ENCODE measurements around the gene VAV1. TPM values are rescaled to one million over a fixed set of nuclear protein-coding genes. Genes with fewer than 3 reads are reported as not detected.

The VAV1 gene
- total RNA-seq, 1 experiment from 2014 or later, result not detected

- no TSS peak for BruUV-seq (replicated peaks)
- H3K27ac Mint-ChIP-seq (ENCODE audit: unreplicated experiment), result peak overlapping the region; percentile 99
These were observed 32.5 kb upstream of the VAV1 start for GRCh38 chr19:6739883-6740588.

DNA sequence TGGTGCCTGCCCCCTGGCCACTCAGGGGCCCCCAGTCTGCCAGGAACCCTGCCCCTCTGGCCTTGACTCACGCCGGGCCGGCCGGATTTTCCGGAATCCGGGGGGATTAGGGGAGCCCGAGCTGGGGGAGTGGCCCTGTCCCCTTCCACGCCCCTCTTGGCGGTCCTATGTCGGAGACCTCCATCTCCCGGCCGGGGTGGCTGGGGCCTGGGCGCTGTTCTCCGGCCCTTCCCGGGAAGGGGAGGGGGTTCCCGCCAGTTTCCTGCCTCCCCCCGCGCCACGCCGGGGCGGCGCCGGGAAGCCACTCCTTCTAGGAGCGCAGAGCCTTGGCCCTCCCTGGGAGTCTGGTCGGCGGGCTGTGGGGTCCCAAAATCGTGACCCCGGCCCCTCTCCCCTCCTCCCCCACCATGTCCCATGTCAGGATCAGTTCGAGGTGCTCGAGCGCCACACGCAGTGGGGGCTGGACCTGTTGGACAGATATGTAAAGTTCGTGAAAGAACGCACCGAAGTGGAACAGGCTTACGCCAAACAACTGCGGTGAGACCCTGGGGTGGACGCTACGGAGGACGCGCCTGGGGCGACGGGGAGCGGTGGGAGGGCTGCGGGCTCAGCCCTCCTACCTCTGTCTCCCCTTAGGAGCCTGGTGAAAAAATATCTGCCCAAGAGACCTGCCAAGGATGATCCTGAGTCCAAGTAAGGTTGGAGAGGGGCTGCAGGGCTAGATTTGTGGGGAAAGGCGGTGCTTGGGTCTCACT is 31.7 kb upstream of the VAV1 start:
- POLR2A ChIA-PET, result interaction anchor here (0.6 kb wide), 2 partner anchors 27 to 48 kb away, joined by 3 to 4 read pairs; partner anchors contain the start of gene SH2D3A
- no peak for TF ChIP-seq CTCF (IDR thresholded peaks at IDR 0.05; ENCODE audit: insufficient read depth in 1 of 2, low read depth in 1 of 2, low read length in 1 of 2, severe bottlenecking in 1 of 2, unreplicated experiment in 1 of 2)
- peaks cover 26% of the 10 kb centered on the region for H3K4me1 Mint-ChIP-seq (ENCODE audit: low read depth, unreplicated experiment)
- intact Hi-C loops (cut with micrococcal nuclease; ENCODE audit: unreplicated experiment), result no loop called here
- Histone ChIP-seq H3K4me3 (ENCODE audit: low read depth, low read length) (peak overlapping the region; percentile 95), H3K27me3 (replicated peaks; ENCODE audit: control insufficient read depth, insufficient read depth, low read length) (no peaks in the 10 kb centered on the region), H3K9me3 (no peaks in the 10 kb centered on the region), H3K4me1 (peaks cover 20% of the 10 kb centered on the region), H3K36me3 (ENCODE audit: control insufficient read depth, insufficient read depth, low read length) (peaks cover 10% of the 10 kb centered on the region)
- peak; percentile 72 to 84 for DNase-seq
- CTCF ChIA-PET, result interaction anchor here (1.1 kb wide), 1 partner anchor 12 kb away, joined by 3 read pairs; no protein-coding TSS in a partner anchor
- peaks cover 85% of the 10 kb centered on the region for H3K36me3 Mint-ChIP-seq (ENCODE audit: insufficient read depth, unreplicated experiment)
- H3K27me3 Mint-ChIP-seq (ENCODE audit: insufficient read depth, unreplicated experiment), result no peaks in the 10 kb centered on the region
- no peaks in the 10 kb centered on the region for H3K9me3 Mint-ChIP-seq (ENCODE audit: unreplicated experiment)
- H3K4me3 Mint-ChIP-seq (ENCODE audit: unreplicated experiment), result peak overlapping the region; percentile 78
- peak overlapping the region; percentile 99 for H3K27ac Mint-ChIP-seq (ENCODE audit: unreplicated experiment)
- no TSS peak for BruUV-seq (replicated peaks)

More at GRCh38 chr19:6739883-6740588, 32.5 kb upstream of the VAV1 start:
- no peaks in the 10 kb centered on the region for H3K27me3 Mint-ChIP-seq (ENCODE audit: insufficient read depth, unreplicated experiment)
- H3K4me3 ChIP-seq (ENCODE audit: low read depth, low read length), result peak overlapping the region; percentile 95
- H3K9me3 Mint-ChIP-seq (ENCODE audit: unreplicated experiment), result no peaks in the 10 kb centered on the region
- H3K4me3 Mint-ChIP-seq (ENCODE audit: unreplicated experiment), result peak overlapping the region; percentile 78
- ChIA-PET CTCF (interaction anchor here (1.1 kb wide), 1 partner anchor 13 kb away, joined by 3 read pairs; no protein-coding TSS in a partner anchor), POLR2A (interaction anchor here (0.6 to 1.0 kb wide), 2 partner anchors 13 to 49 kb away, joined by 4 to 11 read pairs; no protein-coding TSS in a partner anchor)
- H3K4me1 ChIP-seq, result peaks cover 20% of the 10 kb centered on the region
- no peak for TF ChIP-seq CTCF (IDR thresholded peaks at IDR 0.05; ENCODE audit: insufficient read depth in 1 of 2, low read depth in 1 of 2, low read length in 1 of 2, severe bottlenecking in 1 of 2, unreplicated experiment in 1 of 2)
- peaks cover 78% of the 10 kb centered on the region for H3K36me3 Mint-ChIP-seq (ENCODE audit: insufficient read depth, unreplicated experiment)
- H3K36me3 ChIP-seq (ENCODE audit: control insufficient read depth, insufficient read depth, low read length), result peaks cover 10% of the 10 kb centered on the region
- H3K9me3 ChIP-seq, result no peaks in the 10 kb centered on the region
- H3K27me3 ChIP-seq (replicated peaks; ENCODE audit: control insufficient read depth, insufficient read depth, low read length), result no peaks in the 10 kb centered on the region
- H3K4me1 Mint-ChIP-seq (ENCODE audit: low read depth, unreplicated experiment), result peaks cover 26% of the 10 kb centered on the region
- intact Hi-C loops (cut with micrococcal nuclease; ENCODE audit: unreplicated experiment), result no loop called here
- DNase-seq, result peak in 1 of 2 experiments; percentile 47

DNA sequence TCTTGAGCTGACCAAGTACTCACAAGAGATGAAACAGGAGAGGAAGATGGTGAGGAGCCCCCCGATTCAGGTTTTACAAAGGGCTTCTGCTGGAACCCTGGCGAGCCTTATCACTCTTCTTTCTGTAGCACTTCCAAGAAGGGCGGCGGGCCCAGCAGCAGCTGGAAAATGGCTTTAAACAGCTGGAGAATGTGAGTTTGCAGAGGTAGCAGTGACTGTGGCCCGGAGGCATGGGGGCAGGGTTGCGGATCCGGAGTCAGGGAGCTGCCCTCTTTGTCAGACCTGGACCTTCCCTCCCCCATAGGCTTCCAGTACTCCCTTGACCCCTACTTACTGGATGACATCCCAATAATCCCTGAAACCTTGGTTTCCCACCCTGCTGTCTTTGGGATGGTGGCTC is 29.4 kb upstream of the VAV1 start:
- Mint-ChIP-seq H3K4me3 (ENCODE audit: unreplicated experiment) (no peak overlapping the region), H3K4me1 (ENCODE audit: low read depth, unreplicated experiment) (peaks cover 19% of the 10 kb centered on the region), H3K27ac (ENCODE audit: unreplicated experiment) (peak overlapping the region; percentile 22), H3K9me3 (ENCODE audit: unreplicated experiment) (no peaks in the 10 kb centered on the region), H3K27me3 (ENCODE audit: insufficient read depth, unreplicated experiment) (no peaks in the 10 kb centered on the region), H3K36me3 (ENCODE audit: insufficient read depth, unreplicated experiment) (peaks cover 83% of the 10 kb centered on the region)
- no peaks in the 10 kb centered on the region for H3K9me3 ChIP-seq
- H3K4me1 ChIP-seq, result peaks cover 17% of the 10 kb centered on the region
- H3K36me3 ChIP-seq (ENCODE audit: control insufficient read depth, insufficient read depth, low read length), result peaks cover 10% of the 10 kb centered on the region
- no peaks in the 10 kb centered on the region for H3K27me3 ChIP-seq (replicated peaks; ENCODE audit: control insufficient read depth, insufficient read depth, low read length)
- no peak for DNase-seq
- CTCF ChIA-PET, result no interaction called here
- no TSS peak for BruUV-seq (replicated peaks)
- no peak for TF ChIP-seq CTCF (IDR thresholded peaks at IDR 0.05; ENCODE audit: insufficient read depth in 1 of 2, low read depth in 1 of 2, low read length in 1 of 2, severe bottlenecking in 1 of 2, unreplicated experiment in 1 of 2)
- POLR2A ChIA-PET, result no interaction called here
- intact Hi-C loops (cut with micrococcal nuclease; ENCODE audit: unreplicated experiment), result no loop called here
- H3K4me3 ChIP-seq (ENCODE audit: low read depth, low read length), result no peak overlapping the region

All from Caco-2 (cell line).